Measurements from ENCODE around the gene XYLT1. TPM values are rescaled to one million over a fixed set of nuclear protein-coding genes. Genes with fewer than 3 reads are reported as not detected.

Gene XYLT1
- total and polyA plus RNA-seq, 12 donors: 0.29 to 4.0 (median 1.6) TPM

DNA sequence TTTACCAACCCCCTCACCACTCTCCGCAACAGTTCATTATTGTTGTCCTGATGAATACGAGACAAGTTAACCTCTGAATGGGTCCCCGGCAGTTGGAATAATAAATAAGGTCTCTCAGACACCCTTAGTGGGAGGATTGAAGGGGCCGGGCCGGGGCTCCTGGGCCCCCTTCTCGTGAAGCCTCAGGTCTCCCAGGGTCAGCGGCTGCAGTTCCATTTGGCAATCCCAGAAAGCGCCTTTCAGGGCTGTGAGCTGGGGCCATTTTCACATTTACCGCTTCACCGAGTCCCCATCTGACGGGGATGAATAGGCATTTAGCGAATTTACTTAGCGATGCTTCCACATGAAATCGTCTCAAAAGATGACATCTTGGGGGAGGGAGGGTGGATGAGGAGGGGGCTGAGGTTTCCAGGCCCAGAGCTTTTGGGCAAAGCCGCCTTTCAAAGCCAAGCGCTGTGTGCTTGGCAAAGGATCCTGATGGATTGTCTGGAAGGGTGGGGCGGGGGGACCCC, 309.8 kb downstream of the XYLT1 start:
- WGBS, 2 donors: 60 to 61% methylated on average over 17 of the region's 17 CpGs
- ATAC-seq (no peak), DNase-seq (no peak)
- H3K36me3 ChIP-seq: no peaks in the 10 kb centered on the region
- peaks cover 0 to 10% (median 0%) of the 10 kb centered on the region in 7 donors for H3K27me3 ChIP-seq
- peaks cover 0 to 12% (median 0%) of the 10 kb centered on the region in 9 donors for H3K4me1 ChIP-seq
- no peak overlapping the region for H3K4me3 ChIP-seq
- H3K9me3 ChIP-seq: no peaks in the 10 kb centered on the region
- TF ChIP-seq CTCF (IDR thresholded peaks at IDR 0.05): no peak
- intact Hi-C loops (cut with DNase I): no loop called here
- no peak overlapping the region for H3K27ac ChIP-seq

DNA sequence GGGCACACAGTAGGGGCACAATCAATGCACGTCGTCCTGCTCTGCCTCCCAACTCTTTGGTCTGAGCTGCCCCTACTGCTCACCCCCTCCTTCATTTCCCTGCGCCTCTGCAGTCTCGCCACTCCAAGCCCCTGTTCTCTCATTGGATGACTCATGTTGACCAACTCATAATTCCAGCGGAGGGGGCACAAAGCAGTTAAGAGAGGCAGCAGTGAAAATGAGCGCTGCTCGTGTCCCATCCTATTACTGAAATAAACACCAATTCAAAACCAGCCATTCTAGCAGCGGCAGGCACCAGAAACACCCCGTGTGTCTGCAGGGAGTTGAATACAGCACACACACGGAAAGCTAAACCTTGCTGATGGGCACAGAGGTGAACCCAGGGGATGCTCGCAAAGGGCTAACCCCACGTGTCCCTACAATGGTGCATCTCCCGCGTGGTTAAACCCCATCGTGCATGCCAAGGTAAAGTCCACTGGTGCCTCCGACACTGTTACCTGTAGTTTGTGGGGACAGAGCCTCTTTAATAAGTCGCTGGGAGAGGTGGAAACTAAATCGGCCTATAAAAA, 310.4 kb downstream of the XYLT1 start:
- no peak for ATAC-seq
- intact Hi-C loops (cut with DNase I): no loop called here
- 68% methylated on average over 18 of the region's 18 CpGs for WGBS, 2 donors

GRCh38 chr16:17159617-17160016, 311.1 kb downstream of the XYLT1 start:
- Histone ChIP-seq H3K4me3 (no peak overlapping the region), H3K9me3 (no peaks in the 10 kb centered on the region), H3K4me1 (peaks cover 0 to 24% (median 0%) of the 10 kb centered on the region in 9 donors), H3K27me3 (peaks cover 0 to 10% (median 0%) of the 10 kb centered on the region in 7 donors), H3K27ac (no peak overlapping the region), H3K36me3 (no peaks in the 10 kb centered on the region)
- intact Hi-C loops (cut with DNase I): no loop called here
- ATAC-seq: no peak
- no peak for DNase-seq
- WGBS, 2 donors: 63 to 67% methylated on average over 12 of the region's 12 CpGs
- TF ChIP-seq CTCF (IDR thresholded peaks at IDR 0.05): no peak

More for the DNA sequence above, 310.4 kb downstream of the XYLT1 start:
- no peak overlapping the region for H3K4me3 ChIP-seq
- no peak for TF ChIP-seq CTCF (IDR thresholded peaks at IDR 0.05)
- peaks cover 0 to 18% (median 0%) of the 10 kb centered on the region in 9 donors for H3K4me1 ChIP-seq
- no peaks in the 10 kb centered on the region for H3K9me3 ChIP-seq
- DNase-seq: no peak
- no peaks in the 10 kb centered on the region for H3K36me3 ChIP-seq
- H3K27me3 ChIP-seq: peaks cover 0 to 10% (median 0%) of the 10 kb centered on the region in 7 donors
- H3K27ac ChIP-seq: no peak overlapping the region

GRCh38 chr16:17155936-17156335, 314.8 kb downstream of the XYLT1 start:
- no peak for TF ChIP-seq CTCF (IDR thresholded peaks at IDR 0.05)
- WGBS, 2 donors: 86 to 91% methylated on average over 1 of the region's 1 CpG
- H3K4me3 ChIP-seq: no peak overlapping the region
- DNase-seq (no peak), ATAC-seq (no peak)
- intact Hi-C loops (cut with DNase I): loop anchor here in 1 of 10 donors (2.0 kb wide), 1 partner anchor 19 kb away; no protein-coding TSS in a partner anchor
- H3K27me3 ChIP-seq: peaks cover 0 to 10% (median 0%) of the 10 kb centered on the region in 7 donors
- no peak overlapping the region for H3K27ac ChIP-seq
- no peaks in the 10 kb centered on the region for H3K9me3 ChIP-seq
- H3K4me1 ChIP-seq: peaks cover 0 to 16% (median 0%) of the 10 kb centered on the region in 9 donors
- no peaks in the 10 kb centered on the region for H3K36me3 ChIP-seq

Data from heart right ventricle (tissue), 16 donors.